GM21723 (cell line): ENCODE measurements around the gene ALKBH3.

Experiments used
- ATAC-seq: cut with Tn5 transposase; IDR thresholded peaks from one replicate; pipeline ENCODE4 v1.9.1; 2021; ENCODE audit warnings: mild to moderate bottlenecking, moderate library complexity; ENCODE audit not compliant: unreplicated experiment

ALKBH3 gene

DNA sequence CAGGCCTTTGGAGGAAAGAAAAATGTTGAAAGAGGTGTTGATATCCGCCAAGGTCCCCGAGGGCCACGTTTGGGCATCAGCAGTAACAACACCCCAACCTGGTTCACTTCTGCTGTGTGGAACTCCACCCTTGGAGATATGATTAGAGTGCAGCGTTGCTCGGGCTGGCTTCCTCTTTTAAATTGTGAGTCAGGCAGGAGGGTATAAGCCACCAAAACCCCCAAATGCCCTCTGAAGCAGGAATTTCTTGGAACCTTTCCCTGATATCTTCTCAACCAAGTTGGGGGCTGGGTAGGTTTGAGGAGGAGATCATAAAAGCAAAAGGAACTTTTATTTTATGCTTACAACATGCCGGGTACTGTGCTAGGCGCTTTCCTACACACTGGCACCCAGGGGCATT, 55.4 kb downstream of the ALKBH3 start:
- ATAC-seq: no peak

DNA sequence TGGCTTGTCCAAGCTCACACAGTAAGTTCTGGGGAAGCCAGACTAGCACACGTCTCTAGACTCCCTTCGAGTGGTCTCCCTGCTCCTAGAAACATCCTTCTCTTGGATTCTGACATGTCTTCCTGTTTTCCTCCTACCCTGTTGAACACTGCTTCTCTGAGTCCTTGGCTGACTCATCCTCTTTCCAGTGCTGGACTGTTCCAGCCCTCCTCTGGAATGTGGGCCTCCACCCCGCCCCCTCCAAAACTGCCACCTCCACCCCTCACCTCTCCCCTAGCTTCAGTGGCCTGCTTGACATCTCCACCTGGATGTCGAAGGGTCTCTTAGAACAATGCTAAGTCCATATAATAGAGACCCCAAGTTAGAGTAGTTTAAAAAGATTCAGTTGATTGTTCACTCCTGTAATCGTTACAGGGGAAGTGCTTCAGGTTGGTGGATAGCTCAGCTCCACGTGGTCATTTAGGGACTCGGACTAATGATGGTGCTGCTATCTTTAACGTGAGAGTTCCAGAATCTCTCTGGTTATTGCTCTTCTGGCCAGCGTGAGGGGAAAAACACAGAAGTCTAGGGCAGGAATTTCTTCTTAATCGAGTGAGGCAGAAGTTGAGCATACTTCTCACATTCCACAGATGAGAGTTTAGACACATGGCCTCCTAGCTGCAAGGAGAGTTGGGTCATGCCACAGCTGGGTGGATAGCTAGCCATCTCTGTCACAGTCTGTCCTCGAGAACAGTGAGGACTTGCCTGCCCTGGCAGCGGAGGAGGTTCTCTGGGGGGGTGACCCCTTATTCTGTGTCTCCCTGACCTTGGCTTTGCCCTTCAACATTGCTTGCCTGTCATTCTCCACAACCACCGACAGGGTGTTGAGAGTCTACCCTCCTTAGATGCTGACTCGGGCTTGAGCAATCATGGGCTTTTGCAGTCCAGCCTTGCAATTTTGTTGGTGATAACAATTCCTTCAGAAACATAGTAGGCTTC, 57.1 kb downstream of the ALKBH3 start:
- no peak for ATAC-seq

DNA sequence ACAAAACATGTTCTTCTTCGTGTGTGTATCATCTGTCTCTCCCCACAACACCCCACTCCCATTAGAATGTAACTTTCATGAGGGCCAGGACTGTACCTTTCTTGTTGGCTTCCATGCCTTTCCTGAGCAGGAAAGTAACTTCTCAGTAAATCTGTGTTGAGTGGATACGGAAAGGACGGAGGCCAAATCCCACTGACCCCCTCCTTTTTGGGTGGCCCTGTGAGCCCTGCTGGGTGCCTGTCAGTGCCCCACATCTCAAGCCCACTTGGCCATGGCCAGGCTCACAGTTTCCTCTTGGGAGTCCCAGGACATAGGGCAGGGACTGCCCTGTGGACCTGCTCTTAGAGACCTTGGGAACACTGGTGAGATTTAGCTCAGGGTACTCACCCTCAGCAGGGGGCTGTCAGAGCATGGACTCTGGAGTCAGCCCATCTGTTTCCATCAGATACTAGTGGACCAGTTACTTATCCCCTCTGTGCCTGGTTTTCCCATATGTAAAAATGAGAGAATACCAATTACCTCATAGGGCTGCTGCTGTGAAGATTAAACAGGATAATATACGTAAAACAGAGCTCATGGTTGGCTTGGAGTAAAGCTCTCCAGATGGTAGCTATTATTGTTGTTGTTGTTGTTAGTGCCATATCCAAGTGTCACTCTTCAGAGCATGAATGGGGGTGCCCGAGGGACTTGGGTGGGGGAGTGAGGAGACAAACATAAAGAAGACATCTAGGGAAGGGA, 60.8 kb downstream of the ALKBH3 start:
- ATAC-seq: no peak

DNA sequence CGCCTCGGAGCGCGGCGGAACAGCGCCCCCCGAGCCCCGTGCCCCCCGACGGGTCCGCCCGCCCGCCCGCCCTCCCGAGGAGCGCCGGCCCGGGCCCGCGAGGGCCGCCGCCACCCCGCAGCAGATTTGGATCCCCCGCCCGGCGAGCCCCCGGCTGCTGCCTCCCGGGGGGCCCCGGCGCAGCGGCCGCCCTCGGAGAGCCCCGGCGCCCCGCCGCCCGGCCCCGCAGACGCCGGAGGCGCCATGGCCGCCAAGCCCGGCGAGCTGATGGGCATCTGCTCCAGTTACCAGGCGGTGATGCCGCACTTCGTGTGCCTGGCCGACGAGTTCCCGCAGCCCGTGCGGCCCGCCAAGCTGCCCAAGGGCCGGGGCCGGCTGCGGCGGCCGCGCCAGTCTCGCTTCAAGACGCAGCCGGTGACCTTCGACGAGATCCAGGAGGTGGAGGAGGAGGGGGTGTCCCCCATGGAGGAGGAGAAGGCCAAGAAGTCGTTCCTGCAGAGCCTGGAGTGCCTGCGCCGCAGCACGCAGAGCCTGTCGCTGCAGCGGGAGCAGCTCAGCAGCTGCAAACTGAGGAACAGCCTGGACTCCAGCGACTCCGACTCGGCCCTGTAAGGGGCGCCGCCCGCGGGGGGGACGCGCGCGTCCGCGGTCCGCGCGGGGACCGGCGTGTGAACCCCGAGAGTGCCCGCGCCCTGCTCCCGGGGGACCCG, 62.2 kb downstream of the ALKBH3 start:
- ATAC-seq: no peak

DNA sequence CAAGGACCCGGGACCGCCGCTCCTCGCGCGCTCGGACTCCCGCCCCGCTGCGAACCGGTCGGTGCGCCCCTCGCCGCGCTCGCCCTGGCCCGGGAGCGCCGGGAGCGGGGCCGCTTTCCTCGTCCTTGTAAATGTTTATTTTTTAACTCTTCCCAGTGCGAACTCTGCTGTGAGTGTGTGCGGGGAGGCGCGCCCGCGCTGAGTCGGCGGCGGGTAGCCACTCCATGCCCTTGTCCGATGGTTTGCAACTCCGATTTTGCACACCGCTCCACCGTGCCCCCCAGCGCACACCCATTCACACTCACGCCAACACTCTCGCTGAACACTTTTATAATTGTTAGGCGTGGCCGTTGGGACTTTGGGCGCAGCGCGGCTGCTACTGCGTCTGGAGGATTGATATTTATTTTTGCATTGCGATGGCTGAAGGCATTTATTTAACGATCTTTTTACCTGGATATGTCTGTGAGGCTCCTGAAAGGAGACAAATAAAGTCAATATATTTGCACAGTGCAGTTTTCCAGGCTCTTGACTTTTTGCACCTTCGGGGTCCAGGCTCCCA, 62.8 kb downstream of the ALKBH3 start:
- no peak for ATAC-seq

DNA sequence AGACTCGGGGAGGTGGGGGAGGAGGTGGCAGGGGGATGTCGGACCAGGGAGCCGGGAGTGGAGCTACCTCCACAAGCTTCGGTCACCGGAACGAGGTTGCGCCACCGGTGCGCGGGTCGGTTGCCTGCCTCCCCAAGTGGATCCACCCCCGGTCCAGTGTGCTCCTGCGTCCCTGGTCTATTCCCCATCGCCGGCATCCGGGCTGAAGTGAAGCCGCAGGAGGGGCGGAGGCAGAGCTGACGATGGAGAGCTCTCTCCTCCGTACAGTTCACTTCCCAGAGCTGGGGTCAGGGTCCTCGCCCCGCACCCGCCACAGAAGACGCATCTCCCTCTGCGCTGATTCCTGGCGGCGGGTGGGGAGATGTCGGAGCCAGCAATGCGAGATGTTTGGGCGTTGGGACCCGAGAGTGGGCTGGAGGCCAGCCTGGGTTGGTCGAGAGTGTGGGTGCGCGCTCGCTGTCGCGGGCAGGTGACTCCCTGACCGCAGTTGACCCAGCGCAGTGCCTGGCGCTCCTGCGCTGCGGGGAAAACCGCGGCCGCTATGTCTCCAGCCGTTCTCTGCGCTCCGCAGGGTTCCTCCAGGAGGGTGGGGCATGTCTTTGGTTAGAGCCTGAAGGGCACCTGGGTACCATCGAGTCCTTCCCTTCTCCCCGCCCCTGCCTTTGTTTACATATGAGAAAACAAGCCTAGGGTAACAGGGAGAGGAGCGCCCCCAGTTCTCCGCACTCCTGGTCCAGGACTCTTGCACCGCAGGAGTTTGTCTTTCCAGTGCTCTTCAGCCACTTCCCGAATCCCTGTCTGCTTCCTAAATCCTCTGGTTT, 63.5 kb downstream of the ALKBH3 start:
- no peak for ATAC-seq

DNA sequence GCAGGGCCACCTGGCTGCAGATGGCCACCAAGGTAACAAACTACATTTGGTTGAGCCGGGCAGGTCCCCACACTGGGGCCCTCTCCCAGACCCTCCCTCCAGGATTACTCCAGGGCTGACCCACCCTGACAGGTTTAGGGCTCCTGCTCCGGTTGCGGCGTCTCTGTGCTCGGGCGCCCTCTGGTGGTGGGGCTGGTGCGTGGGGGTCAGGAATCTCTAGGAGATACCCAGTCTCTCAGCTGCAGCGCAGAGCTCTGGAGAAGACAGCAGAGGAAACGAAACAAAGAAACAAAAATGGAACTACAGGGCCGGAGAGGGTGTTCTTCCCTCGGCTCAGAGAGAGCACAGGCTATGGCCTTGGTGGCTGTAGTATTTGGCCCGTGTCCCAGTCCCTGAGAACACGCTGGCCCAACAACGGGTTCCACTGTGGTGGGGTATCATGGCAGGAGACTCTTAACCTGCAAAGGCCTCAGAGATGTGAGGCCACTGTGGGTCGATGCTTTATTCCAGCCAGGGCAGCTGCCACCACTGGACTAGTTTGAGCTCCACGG, 64.2 kb downstream of the ALKBH3 start:
- ATAC-seq: peak; percentile 53

DNA sequence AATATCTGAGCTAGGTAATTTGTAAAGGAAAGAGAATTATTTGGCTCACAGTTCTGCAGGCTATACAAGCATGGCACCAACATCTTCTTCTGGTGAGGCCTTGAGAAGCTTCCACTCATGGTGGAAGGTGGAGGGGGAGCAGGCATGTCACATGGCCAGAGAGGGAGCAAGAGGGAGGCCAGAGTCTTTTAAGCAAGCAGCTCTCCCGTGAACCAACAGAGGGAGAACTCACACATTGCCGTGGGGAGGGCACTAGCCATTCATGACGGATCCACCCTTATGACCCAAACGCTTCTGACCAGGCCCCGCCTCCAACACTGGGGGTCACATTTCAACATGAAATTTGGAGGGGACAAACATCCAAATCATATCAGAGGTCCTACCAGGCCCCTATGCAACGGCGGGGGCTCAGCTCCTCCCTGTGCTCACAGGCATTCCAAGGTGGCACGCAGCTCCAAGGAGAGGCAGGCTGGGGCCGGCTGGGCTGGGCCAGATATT, 66.4 kb downstream of the ALKBH3 start:
- no peak for ATAC-seq

DNA sequence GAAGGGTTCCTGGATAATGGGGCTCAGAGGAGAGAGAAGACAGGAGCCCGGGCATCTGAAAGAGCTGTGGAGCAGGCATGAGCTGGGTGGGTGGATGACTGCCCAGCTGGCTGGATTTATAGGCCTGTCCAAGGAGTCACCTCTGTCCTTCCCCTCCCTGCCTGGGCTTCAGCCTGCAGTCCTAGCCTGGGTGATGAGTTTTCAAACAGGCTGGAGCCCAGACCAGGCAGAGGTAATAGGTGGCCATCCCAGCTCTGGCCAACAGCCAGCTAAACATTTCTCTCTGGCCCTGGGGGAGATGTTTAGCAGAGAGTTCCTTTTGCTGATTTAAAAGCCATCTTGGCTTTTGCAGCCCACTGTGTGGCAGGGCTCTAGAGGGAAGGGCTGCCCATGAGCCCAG, 67.2 kb downstream of the ALKBH3 start:
- ATAC-seq: no peak

DNA sequence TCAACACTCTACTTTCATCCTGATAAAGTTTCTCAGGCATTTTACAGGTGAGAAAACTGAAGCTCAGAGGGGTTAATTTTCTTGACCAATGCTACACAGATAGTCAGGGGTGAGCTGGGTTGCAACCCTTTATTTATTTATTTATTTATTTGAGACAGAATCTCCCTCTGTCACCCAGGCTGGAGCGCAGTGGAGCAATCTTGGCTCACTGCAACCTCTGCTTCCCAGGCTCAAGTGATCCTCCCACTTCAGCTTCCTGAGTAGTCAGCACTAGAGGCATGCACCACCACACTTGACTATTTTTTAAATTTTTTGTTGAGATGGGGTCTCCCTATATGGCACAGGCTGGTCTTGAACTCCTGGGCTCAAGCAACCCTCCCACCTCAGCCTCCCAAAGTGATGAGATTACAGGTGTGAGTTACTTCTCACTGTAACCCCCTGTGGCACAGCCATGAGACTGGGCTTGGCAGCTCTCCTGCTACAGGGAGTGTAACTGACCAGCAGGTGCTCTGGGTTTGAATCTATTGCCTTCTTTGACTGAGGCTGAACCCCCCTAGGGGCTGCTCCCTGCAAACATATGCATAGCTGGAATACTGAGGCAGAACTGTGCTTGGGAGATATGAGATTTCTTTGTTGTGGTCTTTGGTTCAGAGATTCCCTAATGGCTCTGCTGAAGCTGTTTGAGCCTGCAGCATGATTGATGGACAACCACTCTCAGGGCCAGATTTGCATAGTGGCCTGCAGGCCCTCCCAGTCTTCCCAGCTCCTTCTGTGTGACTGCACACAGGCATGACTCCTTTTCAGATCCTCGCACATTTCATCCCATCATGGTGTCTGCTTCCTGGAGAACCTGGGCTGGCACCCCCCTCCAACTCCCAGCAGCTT, 68.0 kb downstream of the ALKBH3 start:
- no peak for ATAC-seq

DNA sequence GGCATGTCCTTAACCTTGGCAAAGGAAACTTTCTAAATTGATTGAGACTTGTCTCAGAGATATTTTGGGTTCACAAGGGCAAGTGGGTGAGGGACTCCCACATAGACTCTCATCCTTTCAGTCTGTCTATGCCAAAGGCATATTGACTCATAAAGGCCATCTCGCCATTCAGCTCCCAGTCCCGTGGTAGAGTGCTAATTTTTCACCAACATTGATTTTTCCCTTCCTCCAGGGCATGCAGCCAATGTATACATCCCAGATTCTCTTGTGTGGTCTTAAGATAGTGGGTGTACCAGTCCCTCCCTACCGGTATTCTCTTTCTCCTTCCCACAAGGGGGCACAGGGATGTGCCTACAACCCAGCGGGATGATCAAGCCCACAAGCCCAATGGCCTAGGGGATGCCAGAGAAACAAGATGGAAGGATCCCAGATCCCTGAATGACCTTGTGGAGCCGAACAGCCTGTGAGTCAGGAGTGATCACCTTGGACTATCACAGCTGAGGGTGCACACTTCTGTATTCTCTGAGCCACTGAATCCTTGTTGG, 69.8 kb downstream of the ALKBH3 start:
- ATAC-seq: no peak

DNA sequence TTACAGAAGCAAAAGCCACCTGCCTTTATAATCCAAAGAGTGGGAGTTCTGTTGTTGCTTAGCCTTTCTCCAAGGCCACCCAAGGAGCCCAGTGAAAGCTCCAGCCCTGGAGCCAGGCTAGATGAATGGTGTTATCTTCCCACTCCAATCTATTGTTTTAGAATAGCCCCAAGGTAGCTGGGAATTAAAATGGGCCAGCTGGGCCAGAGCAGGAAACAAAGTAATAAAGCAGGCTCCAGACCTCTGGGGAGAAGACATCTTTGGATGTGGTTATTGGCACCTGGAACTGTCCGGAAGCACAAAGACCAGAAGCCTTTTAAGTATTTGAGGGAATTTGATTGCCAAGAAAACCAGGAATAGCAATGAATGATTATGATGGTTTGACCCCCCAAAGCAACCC, 70.6 kb downstream of the ALKBH3 start:
- no peak for ATAC-seq

DNA sequence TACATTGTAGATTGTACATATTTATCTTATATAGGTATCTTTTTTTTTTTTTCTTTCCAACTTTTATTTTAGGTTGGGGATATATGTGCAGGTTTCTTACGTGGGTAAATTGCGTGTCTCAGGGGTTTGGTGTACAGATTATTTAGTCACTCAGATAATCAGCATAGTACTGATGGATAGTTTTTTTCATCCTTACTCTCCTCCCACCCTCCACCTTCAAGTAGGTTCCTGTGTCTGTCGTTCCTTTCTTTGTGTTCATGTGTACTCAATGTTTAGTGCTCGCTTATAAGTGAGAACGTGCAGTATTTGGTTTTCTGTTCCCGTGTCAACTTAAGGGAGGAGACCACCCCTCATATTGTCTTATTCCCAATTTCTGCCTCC, 71.4 kb downstream of the ALKBH3 start:
- no peak for ATAC-seq

DNA sequence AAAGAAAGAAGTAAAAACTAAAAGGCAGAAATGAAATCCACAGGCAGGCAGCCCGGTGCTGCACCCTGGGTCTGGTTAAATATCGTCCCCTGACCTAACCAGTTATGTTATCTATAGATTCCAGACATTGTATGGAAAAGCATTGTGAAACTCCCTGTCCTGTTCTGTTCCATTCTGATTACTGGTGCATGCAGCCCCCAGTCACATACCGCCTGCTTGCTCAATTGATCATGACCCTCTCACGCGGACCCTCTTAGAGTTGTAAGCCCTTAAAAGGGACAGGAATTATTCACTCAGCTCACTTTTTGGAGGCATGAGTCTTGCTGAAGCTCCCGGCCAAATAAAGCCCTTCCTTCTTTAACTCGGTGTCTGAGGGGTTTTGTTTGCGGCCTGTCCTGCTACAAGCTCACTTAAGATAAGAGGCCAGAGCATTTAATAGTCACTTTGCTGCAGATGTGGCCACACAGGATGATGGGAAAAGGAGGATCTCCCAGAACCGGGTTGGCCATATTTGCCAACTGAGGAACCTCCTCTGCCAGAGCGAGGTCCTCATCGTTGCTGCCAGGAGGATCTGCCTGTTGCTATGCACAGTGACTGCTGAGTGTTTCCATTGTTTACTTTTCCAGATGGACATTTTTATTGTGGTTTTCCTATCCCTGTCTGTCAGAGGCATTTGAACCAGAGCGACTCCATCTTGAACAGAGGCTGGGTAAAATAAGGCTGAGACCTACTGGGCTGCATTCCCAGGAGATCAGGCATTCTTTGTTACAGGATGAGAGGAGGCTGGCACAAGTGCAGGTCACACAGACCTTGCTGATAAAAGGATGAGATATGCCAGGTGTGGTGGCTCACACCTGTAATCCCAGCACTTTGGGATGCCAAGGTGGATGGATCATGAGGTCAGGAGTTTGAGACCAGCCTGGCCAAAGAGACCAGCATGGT, 72.0 kb downstream of the ALKBH3 start:
- ATAC-seq: no peak

DNA sequence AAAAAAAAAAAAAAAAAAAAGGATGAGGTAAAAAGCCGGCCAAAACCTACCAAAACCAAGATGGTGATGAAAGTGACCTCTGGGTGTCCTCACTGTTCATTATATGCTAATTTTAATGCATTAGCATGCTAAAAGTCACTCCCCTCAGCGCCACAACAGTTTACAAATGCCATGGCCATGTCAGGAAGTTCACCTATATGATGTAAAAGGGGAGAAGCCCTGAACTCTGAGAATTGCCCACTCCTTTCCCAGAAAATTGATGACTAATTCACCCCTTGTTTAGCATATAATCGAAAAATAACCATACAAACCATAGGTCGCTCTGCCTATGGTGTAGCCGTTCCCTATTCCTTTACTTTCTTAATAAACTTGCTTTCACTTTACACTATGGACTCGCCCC, 72.9 kb downstream of the ALKBH3 start:
- no peak for ATAC-seq

DNA sequence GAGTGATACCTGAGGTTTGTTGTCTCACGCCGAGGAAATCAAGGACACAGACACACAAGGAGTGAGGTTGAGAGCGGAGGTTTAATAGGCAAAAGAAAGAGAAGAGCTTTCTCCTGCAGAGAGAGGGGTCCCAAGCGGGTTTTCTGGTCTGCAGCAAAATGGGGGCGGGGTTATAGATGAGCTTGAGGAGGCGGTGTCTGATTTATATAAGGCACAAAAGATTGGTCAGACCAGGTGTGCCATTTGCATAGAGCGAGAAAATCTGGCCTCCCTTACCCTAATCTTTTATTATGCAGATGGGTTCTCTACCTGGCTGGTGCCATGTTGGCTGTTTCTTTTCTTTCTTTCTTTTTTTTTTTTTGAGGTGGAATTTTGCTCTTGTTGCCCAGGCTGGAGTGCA, 73.6 kb downstream of the ALKBH3 start:
- no peak for ATAC-seq

DNA sequence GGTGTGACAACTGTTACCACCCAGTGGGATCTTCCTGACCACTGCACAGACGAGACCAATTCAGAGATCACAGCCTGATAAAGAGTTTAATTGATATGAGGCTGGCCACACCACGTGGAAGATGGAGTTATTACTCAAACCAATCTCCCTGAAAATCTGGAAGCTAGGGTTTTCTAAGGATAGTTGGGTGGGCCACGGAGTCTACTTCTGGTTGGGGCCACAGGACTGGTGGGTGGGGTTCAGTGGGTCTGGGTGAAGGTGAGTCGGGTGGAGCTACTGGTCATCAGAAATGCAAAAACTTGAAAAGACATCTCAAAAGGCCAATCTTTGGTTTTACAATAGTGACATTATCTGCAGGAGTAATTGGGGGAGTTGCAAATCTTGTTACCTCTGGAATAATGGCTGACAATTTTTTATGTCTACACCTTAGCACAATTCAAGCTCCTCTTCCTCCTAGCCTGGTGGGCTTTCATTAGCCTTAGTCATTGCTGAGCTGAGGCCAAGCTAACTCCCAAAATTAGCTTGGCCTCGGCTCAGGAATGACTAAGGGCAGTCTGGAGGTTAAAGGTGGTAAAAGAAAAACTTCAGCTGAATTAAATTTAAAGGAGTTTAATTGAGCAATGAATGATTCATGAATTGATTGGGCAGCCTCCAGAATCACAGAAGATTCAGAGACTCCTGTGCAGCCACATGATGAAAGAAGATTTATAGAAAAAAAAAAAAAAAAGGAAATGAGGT, 74.9 kb downstream of the ALKBH3 start:
- no peak for ATAC-seq
